Nephron (organoid): ENCODE results near the gene BATF2.
"Not testable (repeated sequence)": the region's sequence is repeated elsewhere in the genome, so short reads cannot be mapped to it uniquely, and the experiment has no call there.

Source experiments
- H3K27ac Mint-ChIP-seq, 3 experiments: 2 replicates each; pipeline ENCODE4 v1.8.0; 2020; ENCODE audit warnings: mixed read lengths in 3 of 3, mild to moderate bottlenecking in 2 of 3, moderate library complexity in 1 of 3
- H3K27me3 Mint-ChIP-seq: 2 replicates; pipeline ENCODE4 v1.8.0; 2021; ENCODE audit warnings: low read depth, mild to moderate bottlenecking, moderate library complexity, mixed read lengths
- H3K36me3 Mint-ChIP-seq: 2 replicates; pipeline ENCODE4 v1.8.0; 2020; ENCODE audit warnings: low read depth, mixed read lengths
- H3K4me1 Mint-ChIP-seq: 2 replicates; pipeline ENCODE4 v1.8.0; 2020; ENCODE audit warnings: mixed read lengths
- H3K4me3 Mint-ChIP-seq, 3 experiments: 2 replicates each; pipeline ENCODE4 v1.8.0; 2020; ENCODE audit warnings: mild to moderate bottlenecking in 3 of 3, mixed read lengths in 3 of 3, moderate library complexity in 2 of 3
- H3K9me3 Mint-ChIP-seq: 2 replicates; pipeline ENCODE4 v1.8.0; 2020; ENCODE audit warnings: mixed read lengths
- CTCF ChIP-seq, 3 experiments: fragments of 200-600 bp; sonication (generic); IDR thresholded peaks; one replicate each; pipeline ENCODE4 v1.5.0; 2021; ENCODE audit warnings: antibody characterized with exemption in 3 of 3; ENCODE audit not compliant: unreplicated experiment in 3 of 3

BATF2 gene

GRCh38 chr11:64989416-64989815 is 7.4 kb downstream of the BATF2 start:
- no peaks in the 10 kb centered on the region for H3K27me3 Mint-ChIP-seq
- peak overlapping the region in 2 of 3 experiments; percentile 62 to 95 for H3K27ac Mint-ChIP-seq
- H3K36me3 Mint-ChIP-seq, result no peaks in the 10 kb centered on the region
- no peaks in the 10 kb centered on the region for H3K9me3 Mint-ChIP-seq
- H3K4me1 Mint-ChIP-seq, result peaks cover 21% of the 10 kb centered on the region
- peak overlapping the region in 1 of 3 experiments; percentile 40 for H3K4me3 Mint-ChIP-seq
- no peak for TF ChIP-seq CTCF (IDR thresholded peaks at IDR 0.05; ENCODE audit: unreplicated experiment in 3 of 3)

GRCh38 chr11:64987998-64988854 is 8.5 kb downstream of the BATF2 start:
- TF ChIP-seq CTCF (IDR thresholded peaks at IDR 0.05; ENCODE audit: unreplicated experiment in 3 of 3), result no peak
- Mint-ChIP-seq H3K4me3 (no peak overlapping the region), H3K9me3 (no peaks in the 10 kb centered on the region), H3K27me3 (no peaks in the 10 kb centered on the region), H3K4me1 (peaks cover 21% of the 10 kb centered on the region), H3K27ac (peak overlapping the region in 1 of 3 experiments; percentile 95), H3K36me3 (no peaks in the 10 kb centered on the region)

GRCh38 chr11:64983339-64983738 is 13.4 kb downstream of the BATF2 start:
- not testable (repeated sequence) for H3K4me1 Mint-ChIP-seq, H3K27me3 Mint-ChIP-seq, H3K4me3 Mint-ChIP-seq, H3K9me3 Mint-ChIP-seq, H3K27ac Mint-ChIP-seq, H3K36me3 Mint-ChIP-seq

- no peak for TF ChIP-seq CTCF (IDR thresholded peaks at IDR 0.05; ENCODE audit: unreplicated experiment in 3 of 3)
These were observed 20.1 kb downstream of the BATF2 start for GRCh38 chr11:64976651-64977050.

GRCh38 chr11:64974124-64974523 is 22.6 kb downstream of the BATF2 start:
- no peak overlapping the region for H3K27ac Mint-ChIP-seq
- no peak overlapping the region for H3K4me3 Mint-ChIP-seq
- no peaks in the 10 kb centered on the region for H3K4me1 Mint-ChIP-seq
- TF ChIP-seq CTCF (IDR thresholded peaks at IDR 0.05; ENCODE audit: unreplicated experiment in 3 of 3), result no peak
- peaks cover 4% of the 10 kb centered on the region for H3K27me3 Mint-ChIP-seq
- no peaks in the 10 kb centered on the region for H3K36me3 Mint-ChIP-seq
- no peaks in the 10 kb centered on the region for H3K9me3 Mint-ChIP-seq

More at GRCh38 chr11:64976651-64977050, 20.1 kb downstream of the BATF2 start:
- H3K4me1 Mint-ChIP-seq, result no peaks in the 10 kb centered on the region
- no peaks in the 10 kb centered on the region for H3K36me3 Mint-ChIP-seq
- no peak overlapping the region for H3K27ac Mint-ChIP-seq
- H3K27me3 Mint-ChIP-seq, result peaks cover 7% of the 10 kb centered on the region
- no peaks in the 10 kb centered on the region for H3K9me3 Mint-ChIP-seq
- no peak overlapping the region for H3K4me3 Mint-ChIP-seq

GRCh38 chr11:64971421-64972233 is 25.1 kb downstream of the BATF2 start, which contains the start of gene MAJIN:
Gene MAJIN (minus strand): TSS chr11:64972108. CDS start chr11:64959405, 12,703 bp downstream.
- Mint-ChIP-seq H3K4me1 (no peaks in the 10 kb centered on the region), H3K9me3 (no peaks in the 10 kb centered on the region), H3K27me3 (peaks cover 6% of the 10 kb centered on the region), H3K4me3 (no peak within 1 kb of the TSS), H3K27ac (no peak within 1 kb of the TSS), H3K36me3 (no peaks in the 10 kb centered on the region)
- TF ChIP-seq CTCF (IDR thresholded peaks at IDR 0.05; ENCODE audit: unreplicated experiment in 3 of 3), result no peak
